Skeletal muscle cell (primary cell): ENCODE results near the gene ANKRD11.
"Not testable (repeated sequence)": the region's sequence is repeated elsewhere in the genome, so short reads cannot be mapped to it uniquely, and the experiment has no call there.

Source experiments
- DNase-seq: peaks from one replicate; pipeline ENCODE4 v3.0.0-alpha.2; 2010; ENCODE audit warnings: low read depth
- H3K4me3 ChIP-seq: 2 replicates; pipeline ENCODE4 v1.5.1; 2011; ENCODE audit warnings: low read depth, mild to moderate bottlenecking, control low read depth, low read length, moderate library complexity

ANKRD11 gene

GRCh38 chr16:89458551-89458950, 31.8 kb downstream of the ANKRD11 start:
- H3K4me3 ChIP-seq = no peak overlapping the region
- DNase-seq = no peak

DNA sequence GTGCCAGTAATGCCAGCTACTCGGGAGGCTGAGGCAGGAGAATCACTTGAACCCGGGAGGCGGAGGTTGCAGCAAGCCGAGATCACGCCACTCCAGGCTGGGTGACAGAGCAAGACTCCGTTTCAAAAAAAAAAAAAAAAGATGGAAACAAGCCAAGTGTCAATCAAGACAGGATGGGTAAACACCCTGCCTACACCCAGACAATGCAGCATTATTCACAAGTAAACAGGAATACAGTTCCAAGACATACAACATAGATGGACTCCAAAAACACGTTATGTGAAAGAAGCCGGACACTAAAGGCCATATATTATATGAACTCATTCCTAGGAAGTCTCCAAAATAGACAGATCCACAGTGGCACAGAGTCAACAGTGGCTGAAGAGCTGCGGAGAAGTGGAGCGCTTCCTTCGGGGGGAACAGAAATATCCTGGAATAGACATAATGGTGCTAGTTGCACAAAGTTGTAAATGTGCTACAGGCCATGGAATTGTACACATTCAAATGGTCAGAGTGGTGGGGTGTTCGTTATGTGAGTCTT, 33.9 kb downstream of the ANKRD11 start:
- H3K4me3 ChIP-seq = no peak overlapping the region
- no peak for DNase-seq

- no peak overlapping the region for H3K4me3 ChIP-seq
- DNase-seq = no peak
These were observed 34.7 kb downstream of the ANKRD11 start for GRCh38 chr16:89455692-89456091.

DNA sequence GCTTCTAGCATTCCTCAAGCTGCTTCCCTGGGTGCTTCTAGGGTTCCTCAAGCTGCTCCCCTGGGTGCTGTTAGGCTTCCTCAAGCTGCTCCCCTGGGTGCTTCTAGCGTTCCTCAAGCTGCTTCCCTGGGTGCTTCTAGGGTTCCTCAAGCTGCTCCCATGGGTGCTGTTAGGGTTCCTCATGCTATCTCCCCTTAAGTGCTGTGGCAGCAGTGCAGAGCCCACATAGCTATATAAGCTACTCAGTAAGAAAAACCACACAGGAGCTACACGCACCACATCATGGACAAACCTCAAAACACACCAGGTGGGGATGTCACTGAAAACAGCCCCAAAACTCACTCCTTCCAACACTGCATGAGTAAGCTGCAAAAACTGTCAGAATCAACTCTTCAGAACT, 35.2 kb downstream of the ANKRD11 start:
- DNase-seq = no peak
- H3K4me3 ChIP-seq = no peak overlapping the region

- not testable (repeated sequence) for DNase-seq
These were observed 35.8 kb downstream of the ANKRD11 start for GRCh38 chr16:89454378-89455125.

GRCh38 chr16:89453501-89454321, 36.6 kb downstream of the ANKRD11 start:
- DNase-seq = no peak
- H3K4me3 ChIP-seq = no peak overlapping the region

More at GRCh38 chr16:89454378-89455125, 35.8 kb downstream of the ANKRD11 start:
- H3K4me3 ChIP-seq = not testable (repeated sequence)

DNA sequence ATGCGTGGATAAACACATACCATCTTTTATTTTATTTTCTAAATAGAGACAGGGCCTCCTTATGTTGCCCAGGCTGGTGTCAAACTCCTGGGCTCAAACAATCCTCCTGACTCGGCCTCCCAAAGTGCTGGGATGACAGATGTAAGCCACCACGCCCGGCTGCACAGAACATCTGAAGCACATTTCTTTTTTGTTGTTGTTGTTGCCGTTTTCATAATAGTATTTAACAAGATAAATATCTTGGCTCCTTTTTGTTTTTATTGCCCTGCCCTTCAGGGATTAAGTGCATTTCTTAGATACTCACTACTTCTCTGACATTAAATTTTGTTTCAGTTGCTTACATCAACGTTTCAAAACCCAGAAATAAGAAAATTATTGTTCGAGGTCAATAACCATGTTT, 37.4 kb downstream of the ANKRD11 start:
- DNase-seq = no peak
- H3K4me3 ChIP-seq = no peak overlapping the region

- no peak overlapping the region for H3K4me3 ChIP-seq
- DNase-seq = no peak
These were observed 38.1 kb downstream of the ANKRD11 start for GRCh38 chr16:89452241-89452640.

- no peak overlapping the region for H3K4me3 ChIP-seq
- DNase-seq = no peak
These were observed 39.8 kb downstream of the ANKRD11 start for GRCh38 chr16:89450537-89450936.

- DNase-seq = no peak
- no peak overlapping the region for H3K4me3 ChIP-seq
These were observed 40.5 kb downstream of the ANKRD11 start for GRCh38 chr16:89449726-89450335.

DNA sequence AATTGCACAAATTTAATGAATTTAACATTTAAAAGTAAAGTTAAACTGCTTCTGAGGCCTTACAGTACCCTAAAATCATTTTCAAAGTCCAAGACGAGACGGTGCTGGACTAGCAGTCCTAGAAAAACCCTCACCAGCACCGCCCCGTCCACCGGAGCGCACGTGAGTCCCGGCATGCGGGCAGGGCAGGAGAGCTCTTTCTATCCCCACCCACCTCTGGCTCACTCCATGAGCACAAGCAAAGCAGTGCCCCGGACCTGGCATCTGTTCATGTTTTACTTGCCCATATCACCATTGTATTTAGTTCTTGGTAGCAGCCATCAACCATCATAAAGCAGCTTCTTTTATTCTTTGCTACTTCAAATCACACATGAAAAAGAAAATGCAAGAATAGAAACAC, 41.7 kb downstream of the ANKRD11 start:
- no peak for DNase-seq
- no peak overlapping the region for H3K4me3 ChIP-seq

DNA sequence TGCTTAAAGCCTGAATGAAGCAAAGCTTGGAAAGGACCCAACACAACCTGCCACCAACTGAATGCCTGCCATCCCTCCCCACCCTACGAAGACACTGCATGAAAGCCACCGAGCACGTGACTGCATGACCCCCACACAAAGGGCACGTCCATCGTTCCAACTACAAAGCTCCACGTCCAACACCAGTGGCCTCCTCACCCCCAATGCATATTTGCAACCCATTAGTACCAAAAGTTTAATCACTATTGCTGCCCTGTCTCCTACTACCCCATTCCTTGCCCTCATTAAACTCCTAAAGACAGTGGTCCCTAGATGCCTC, 43.4 kb downstream of the ANKRD11 start:
- DNase-seq = no peak
- no peak overlapping the region for H3K4me3 ChIP-seq

- DNase-seq = no peak
- no peak overlapping the region for H3K4me3 ChIP-seq
These were observed 44.0 kb downstream of the ANKRD11 start for GRCh38 chr16:89446136-89446974.

DNA sequence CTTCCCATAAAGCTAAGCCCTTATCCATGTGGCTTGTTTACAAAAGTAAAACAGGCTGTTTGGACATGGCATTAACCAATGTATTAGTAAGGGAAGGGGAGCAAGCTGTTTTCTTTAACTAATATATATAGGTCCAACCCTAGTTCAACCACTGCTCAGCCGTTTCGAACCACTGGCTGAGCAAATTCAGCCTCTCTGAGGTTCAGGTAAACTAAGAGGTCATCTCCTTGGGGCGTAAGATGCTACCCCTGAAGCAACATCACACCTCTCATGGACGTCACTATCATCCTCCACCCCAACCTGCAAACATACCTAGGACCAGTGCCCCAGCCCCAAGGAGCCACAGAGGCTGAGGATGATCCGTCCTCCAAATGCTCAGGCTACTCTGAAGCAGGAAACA, 45.2 kb downstream of the ANKRD11 start:
- no peak overlapping the region for H3K4me3 ChIP-seq

DNA sequence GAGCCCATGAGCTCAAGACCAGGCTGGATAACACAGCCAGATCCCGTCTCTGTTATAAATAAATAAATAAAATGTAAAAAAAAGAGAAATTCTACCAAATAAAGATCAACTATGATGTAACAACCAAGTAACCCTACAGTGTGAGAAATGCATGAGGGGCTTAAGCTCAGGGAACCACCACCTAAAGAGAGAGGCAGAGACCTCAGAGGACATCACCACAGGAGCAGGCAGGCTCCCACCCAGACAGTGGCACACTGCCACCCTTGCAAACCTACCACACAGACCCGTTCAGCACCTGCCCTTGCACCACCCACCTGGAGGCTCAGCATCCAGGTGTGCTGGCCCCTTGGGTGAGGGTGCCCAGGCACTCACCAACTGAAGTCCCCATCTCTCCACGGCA, 45.6 kb downstream of the ANKRD11 start:
- no peak overlapping the region for H3K4me3 ChIP-seq
- DNase-seq = no peak

More for the DNA sequence above, 45.2 kb downstream of the ANKRD11 start:
- no peak for DNase-seq

GRCh38 chr16:89444151-89444723, 46.1 kb downstream of the ANKRD11 start:
- no peak overlapping the region for H3K4me3 ChIP-seq
- no peak for DNase-seq

DNA sequence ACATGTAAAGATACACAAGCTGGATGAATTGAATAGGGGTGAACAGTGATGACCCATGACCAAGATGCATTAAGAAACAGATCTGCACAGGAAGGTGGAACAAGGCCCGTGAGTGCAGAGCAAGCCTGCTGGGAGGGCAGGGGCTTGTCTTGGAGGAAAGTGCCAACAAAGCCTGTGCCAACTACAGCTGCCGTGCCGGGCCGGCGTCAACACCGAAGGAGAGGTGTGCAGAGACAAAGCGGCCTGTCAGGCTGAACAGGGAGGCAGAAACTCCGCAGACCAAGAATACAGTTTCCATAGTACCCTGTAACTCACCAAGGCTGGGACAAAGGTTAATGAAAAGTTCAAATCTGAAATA, 46.7 kb downstream of the ANKRD11 start:
- no peak overlapping the region for H3K4me3 ChIP-seq
- DNase-seq = no peak

- DNase-seq = peak; percentile 39
- H3K4me3 ChIP-seq = no peak overlapping the region
These were observed 47.2 kb downstream of the ANKRD11 start for GRCh38 chr16:89442990-89443726.

- no peak overlapping the region for H3K4me3 ChIP-seq
- no peak for DNase-seq
These were observed 47.8 kb downstream of the ANKRD11 start for GRCh38 chr16:89442588-89442987.
